Fibroblast of lung (primary cell): Measurements from ENCODE around the gene NCOA1.

Experiments used
- EZH2 ChIP-seq: IDR thresholded peaks from 2 replicates; pipeline ENCODE4 v1.5.1; 2012; ENCODE audit warnings: low read length, control low read depth, mild to moderate bottlenecking; ENCODE audit errors: missing control alignments
- TF ChIP-seq, protein P1 (sequence below), 2 donors: IDR thresholded peaks in 1 of 2; conservative IDR thresholded peaks in 1 of 2; 1 replicate in 1 of 2; 2 replicates in 1 of 2; pipeline ENCODE4 v1.5.1; 2011 to 2012; ENCODE audit warnings: low read length in 2 of 2, control low read depth in 1 of 2, inconsistent platforms in 1 of 2, low read depth in 1 of 2, mild to moderate bottlenecking in 1 of 2

DNA sequence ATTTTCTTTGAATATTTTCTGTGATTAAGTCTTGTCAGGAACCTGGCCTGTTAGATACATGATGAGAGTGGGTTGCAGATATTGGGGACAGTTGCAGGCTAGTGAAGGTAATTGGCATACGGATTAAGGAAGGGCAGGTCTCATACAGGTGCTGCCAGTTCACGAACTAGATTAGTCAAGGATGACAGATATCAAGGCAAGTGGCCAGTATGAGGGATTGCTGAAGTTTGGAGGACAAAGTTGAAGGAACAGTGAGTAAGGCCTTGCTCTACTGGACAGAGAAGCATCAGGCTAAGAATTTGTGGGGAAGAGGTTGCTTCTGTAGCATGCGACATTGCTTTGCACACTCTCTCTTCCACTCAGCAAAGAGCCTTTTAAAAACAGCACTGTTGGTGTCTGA is 12.8 kb upstream of the NCOA1 start:
- TF ChIP-seq, protein P1, sequence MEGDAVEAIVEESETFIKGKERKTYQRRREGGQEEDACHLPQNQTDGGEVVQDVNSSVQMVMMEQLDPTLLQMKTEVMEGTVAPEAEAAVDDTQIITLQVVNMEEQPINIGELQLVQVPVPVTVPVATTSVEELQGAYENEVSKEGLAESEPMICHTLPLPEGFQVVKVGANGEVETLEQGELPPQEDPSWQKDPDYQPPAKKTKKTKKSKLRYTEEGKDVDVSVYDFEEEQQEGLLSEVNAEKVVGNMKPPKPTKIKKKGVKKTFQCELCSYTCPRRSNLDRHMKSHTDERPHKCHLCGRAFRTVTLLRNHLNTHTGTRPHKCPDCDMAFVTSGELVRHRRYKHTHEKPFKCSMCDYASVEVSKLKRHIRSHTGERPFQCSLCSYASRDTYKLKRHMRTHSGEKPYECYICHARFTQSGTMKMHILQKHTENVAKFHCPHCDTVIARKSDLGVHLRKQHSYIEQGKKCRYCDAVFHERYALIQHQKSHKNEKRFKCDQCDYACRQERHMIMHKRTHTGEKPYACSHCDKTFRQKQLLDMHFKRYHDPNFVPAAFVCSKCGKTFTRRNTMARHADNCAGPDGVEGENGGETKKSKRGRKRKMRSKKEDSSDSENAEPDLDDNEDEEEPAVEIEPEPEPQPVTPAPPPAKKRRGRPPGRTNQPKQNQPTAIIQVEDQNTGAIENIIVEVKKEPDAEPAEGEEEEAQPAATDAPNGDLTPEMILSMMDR (conservative IDR thresholded peaks at IDR 0.05 in 1 of 2, IDR thresholded peaks at IDR 0.05 in 1 of 2; ENCODE audit: low read depth in 1 of 2, low read length in 2 of 2), result no peak
- TF ChIP-seq EZH2, result no peak
